HepG2 (cell line): ENCODE measurements around the gene HDAC8. TPM values are rescaled to one million over a fixed set of nuclear protein-coding genes. Genes with fewer than 3 reads are reported as not detected.

Experiments used
- ATAC-seq: fragments of 200-7000 bp; cut with Tn5 transposase; 3 replicates; pipeline ENCODE4 v1.9.1; 2020; ENCODE audit warnings: mild to moderate bottlenecking, moderate library complexity
- BruUV-seq: library from RNA; stranded (reverse); fragments of 400-500 nt; replicated peaks from 2 replicates; lab custom pipeline; 2021; lab: Mats Ljungman, UMichigan
- CTCF ChIA-PET: fragments of 300-600 bp; formaldehyde crosslinking; extraction: SDS; loops from one replicate; lab custom pipeline; 2021; ENCODE audit warnings: low total read pairs, inconsistent platforms, low intra/inter-chr PET ratio; lab: Yijun Ruan, JAX
- POLR2A ChIA-PET: fragments of 350-600 bp; sonication (Branson Sonifier 250); formaldehyde crosslinking; loops from one replicate; lab custom pipeline; 2020; ENCODE audit warnings: antibody characterized with exemption, inconsistent platforms; lab: Yijun Ruan, JAX
- DNase-seq: peaks from one replicate; pipeline ENCODE4 v3.0.0-alpha.2; 2015; ENCODE audit warnings: low spot score
- FAIRE-seq: peaks from 3 replicates; lab custom pipeline; 2011; peaks lifted over from hg19 to GRCh38; lab: Jason Lieb, UNC
- H2AFZ ChIP-seq: one replicate; pipeline ENCODE4 v1.6.1; 2011; ENCODE audit warnings: low read length, inconsistent platforms
- H3K27ac ChIP-seq: fragments of 300-600 bp; 3 replicates; pipeline ENCODE4 v1.8.0; 2011; ENCODE audit warnings: mixed run types, mild to moderate bottlenecking, mixed read lengths, low read length, inconsistent platforms; ENCODE audit not compliant: insufficient read depth; ENCODE audit errors: extremely low read length
- H3K27me3 ChIP-seq, 2 experiments: fragments of 200-600 bp in 1 of 2; 2 replicates in 1 of 2; 3 replicates in 1 of 2; pipeline versions ENCODE4 v1.6.0 to v1.8.0; 2011; ENCODE audit warnings: low read length in 2 of 2, mild to moderate bottlenecking in 2 of 2, moderate library complexity in 2 of 2, inconsistent platforms in 1 of 2; ENCODE audit not compliant: insufficient read depth in 2 of 2, control insufficient read depth in 1 of 2
- H3K36me3 ChIP-seq, 2 experiments: fragments of 200-600 bp in 1 of 2; replicated peaks in 1 of 2; 2 replicates in 1 of 2; 3 replicates in 1 of 2; pipeline versions ENCODE4 v1.5.1 to v1.8.0; 2011; ENCODE audit warnings: low read length in 2 of 2, inconsistent platforms in 1 of 2; ENCODE audit not compliant: insufficient read depth in 2 of 2, control insufficient read depth in 1 of 2
- H3K4me1 ChIP-seq: 2 replicates; pipeline ENCODE4 v1.5.1; 2012; ENCODE audit warnings: low read length, inconsistent platforms; ENCODE audit not compliant: insufficient read depth
- H3K4me2 ChIP-seq: 2 replicates; pipeline ENCODE4 v1.6.0; 2011; ENCODE audit warnings: low read depth, low read length, inconsistent platforms
- H3K4me3 ChIP-seq, 3 experiments: fragments of 200-600 bp in 1 of 3; sonication (generic), shearing (Covaris generic) in 1 of 3; replicated peaks in 1 of 3; 2 replicates each; pipeline ENCODE4 v1.5.1; 2011 to 2016; ENCODE audit warnings: low read length in 3 of 3, inconsistent platforms in 2 of 3, low read depth in 2 of 3, mild to moderate bottlenecking in 2 of 3, control low read depth in 1 of 3, mixed read lengths in 1 of 3; ENCODE audit not compliant: insufficient read depth in 1 of 3
- H3K79me2 ChIP-seq: one replicate; pipeline ENCODE4 v1.6.1; 2011; ENCODE audit warnings: low read length, inconsistent platforms; ENCODE audit not compliant: insufficient read depth
- H3K9ac ChIP-seq: 2 replicates; pipeline ENCODE4 v1.6.0; 2011; ENCODE audit warnings: mild to moderate bottlenecking, low read depth, low read length, inconsistent platforms; ENCODE audit not compliant: insufficient read depth
- H3K9me3 ChIP-seq: 2 replicates; pipeline ENCODE4 v1.5.1; 2012; ENCODE audit warnings: mild to moderate bottlenecking, low read length
- H4K20me1 ChIP-seq: 2 replicates; pipeline ENCODE4 v1.6.0; 2011; ENCODE audit warnings: inconsistent platforms, mild to moderate bottlenecking, low read length, moderate library complexity; ENCODE audit not compliant: insufficient read depth
- CBX5 ChIP-seq: sonication (generic); formaldehyde crosslinking; IDR thresholded peaks from 2 replicates; pipeline ENCODE4 v1.4.0; 2020; ENCODE audit warnings: missing genetic modification reagents, borderline replicate concordance
- MAFF ChIP-seq: IDR thresholded peaks from 2 replicates; pipeline ENCODE4 v1.6.1; 2011; ENCODE audit warnings: low read depth, low read length, improper control_type of control experiment
- MAFK ChIP-seq, 2 experiments: IDR thresholded peaks in 1 of 2; conservative IDR thresholded peaks in 1 of 2; 2 replicates each; pipeline ENCODE4 v1.6.1; 2011; ENCODE audit warnings: improper control_type of control experiment in 2 of 2, low read length in 2 of 2
- PLSCR1 ChIP-seq: sonication (generic); formaldehyde crosslinking; IDR thresholded peaks from 2 replicates; pipeline ENCODE4 v1.5.0; 2020; ENCODE audit warnings: missing genetic modification reagents, mild to moderate bottlenecking, borderline replicate concordance
- ZNF784 ChIP-seq: sonication (generic); formaldehyde crosslinking; IDR thresholded peaks from 2 replicates; pipeline ENCODE4 v1.5.1; 2020; ENCODE audit warnings: missing genetic modification reagents, mild to moderate bottlenecking, borderline replicate concordance
- WGBS: methylation state at CpG from one replicate; pipeline ENCODE4 v1.1.6; 2017; ENCODE audit warnings: low lambda C conversion rate; 5-methylcytosine and 5-hydroxymethylcytosine counted together
- in situ Hi-C: cut with HindIII; loops from 2 replicates; pipeline ENCODE4 v1.10.0; 2017; ENCODE audit warnings: low pct_unique_long_range_greater_than_20kb; ENCODE audit not compliant: extremely low pct_ligation_motif_present
- intact Hi-C: fragments of 100-400 bp; cut with micrococcal nuclease; formaldehyde crosslinking; loops from one replicate; pipeline ENCODE4 v1.10.0; 2022; ENCODE audit not compliant: unreplicated experiment
- polyA plus RNA-seq, 8 experiments: library from polyadenylated mRNA; depleted of rRNA in 3 of 8; stranded (reverse) in 7 of 8; unstranded in 1 of 8; fragments of >200 nt; fragmentation: Illumina TruSeq in 4 of 8; extraction: Trizol in 4 of 8; gene quantifications; 2 replicates each; pipeline versions ENCODE4 v1.2.1 to v1.2.3, GENCODE V29; 2011 to 2016; ENCODE audit warnings: low read depth in 4 of 8, missing spikeins in 1 of 8, mixed read lengths in 1 of 8; ENCODE audit not compliant: insufficient read depth in 1 of 8
- total RNA-seq, 5 experiments: library from RNA; depleted of rRNA; stranded (reverse); fragments of >200 nt; fragmentation: Illumina TruSeq; extraction: Trizol; gene quantifications; 2 replicates each; pipeline ENCODE4 v1.2.3, GENCODE V29; 2016; ENCODE audit warnings: low read depth in 1 of 5

Gene HDAC8
- total and polyA plus RNA-seq, 2 of the 13 experiments (the other 11 are each of a cell fraction or from before 2014, with no cell fraction given): 13.7 to 28.6 TPM

- no peak for DNase-seq
- H3K4me1 ChIP-seq: peaks cover 3% of the 10 kb centered on the region
- H3K36me3 ChIP-seq: no peaks in the 10 kb centered on the region
- no peaks in the 10 kb centered on the region for H3K27me3 ChIP-seq
- in situ Hi-C loops: no loop called here
- ChIA-PET POLR2A (no interaction called here), CTCF (no interaction called here)
- H2AFZ ChIP-seq: no peak overlapping the region
- 97% methylated on average over 9 of the region's 9 CpGs for whole genome bisulfite sequencing
- TF ChIP-seq MAFF (0 out of 2 replicates have a peak, but pooled peaks have one; percentile 8), MAFK (conservative IDR thresholded peaks at IDR 0.05 in 1 of 2, IDR thresholded peaks at IDR 0.05 in 1 of 2; ENCODE audit: low read length in 2 of 2) (peak in 1 of 2 experiments; percentile 59; a peak in 2 of 4 replicates), ZNF784 (CRISPR knock-in tag) (no peak)
- intact Hi-C loops: no loop called here
- no TSS peak for BruUV-seq
- no peaks in the 10 kb centered on the region for H3K9me3 ChIP-seq
- H3K4me2 ChIP-seq: no peak overlapping the region
- ATAC-seq: no peak
- no peak overlapping the region for H3K4me3 ChIP-seq
- no peaks in the 10 kb centered on the region for H3K79me2 ChIP-seq
- FAIRE-seq: no peak
- no peak overlapping the region for H3K27ac ChIP-seq
- no peaks in the 10 kb centered on the region for H4K20me1 ChIP-seq
- no peak overlapping the region for H3K9ac ChIP-seq
Observed at GRCh38 chrX:72376124-72376523, 196.5 kb downstream of the HDAC8 start.

- Histone ChIP-seq H3K36me3 (no peaks in the 10 kb centered on the region), H3K27ac (no peak overlapping the region), H3K9ac (no peak overlapping the region), H3K4me1 (no peaks in the 10 kb centered on the region), H2AFZ (no peak overlapping the region), H3K79me2 (no peaks in the 10 kb centered on the region), H3K4me3 (no peak overlapping the region), H3K27me3 (no peaks in the 10 kb centered on the region), H3K9me3 (no peaks in the 10 kb centered on the region), H3K4me2 (no peak overlapping the region), H4K20me1 (no peaks in the 10 kb centered on the region)
- in situ Hi-C loops (no loop called here), intact Hi-C loops (no loop called here)
- ChIA-PET CTCF (no interaction called here), POLR2A (no interaction called here)
- FAIRE-seq (no peak), DNase-seq (no peak), ATAC-seq (no peak)
- BruUV-seq: no TSS peak
- TF ChIP-seq PLSCR1 (CRISPR knock-in tag) (no peak), CBX5 (CRISPR knock-in tag) (no peak)
- WGBS: 75% methylated on average over 1 of the region's 1 CpG
Observed at GRCh38 chrX:72373136-72373535, 199.5 kb downstream of the HDAC8 start.
